Measurements from ENCODE around the gene CORO7. TPM values are rescaled to one million over a fixed set of nuclear protein-coding genes. Genes with fewer than 3 reads are reported as not detected.

Gene CORO7
- polyA plus RNA-seq, 1 donor from 2014 or later: 57.6 TPM

- Histone ChIP-seq H3K4me3 (ENCODE audit: low read length) (no peak overlapping the region), H2AFZ (ENCODE audit: low read depth, low read length) (no peak overlapping the region), H3K9me2 (ENCODE audit: insufficient read depth, low read length) (no peaks in the 10 kb centered on the region), H3K27ac (ENCODE audit: low read length) (no peak overlapping the region), H3F3A (ENCODE audit: insufficient read depth, low read length, poor library complexity, severe bottlenecking) (no peaks in the 10 kb centered on the region), H4K20me1 (ENCODE audit: insufficient read depth) (no peaks in the 10 kb centered on the region), H3K4me2 (ENCODE audit: low read length) (no peak overlapping the region), H3K9me3 (ENCODE audit: low read length) (no peaks in the 10 kb centered on the region), H3K9ac (ENCODE audit: low read length) (no peak overlapping the region), H3K79me2 (replicated peaks; ENCODE audit: insufficient read depth, low read length) (no peaks in the 10 kb centered on the region), H3K27me3 (ENCODE audit: insufficient read depth, low read depth, low read length) (peaks cover 11% of the 10 kb centered on the region), H3K36me3 (ENCODE audit: insufficient read depth, low read length) (no peaks in the 10 kb centered on the region)
- TF ChIP-seq POLR2AphosphoS5 (IDR thresholded peaks at IDR 0.05) (no peak), REST (IDR thresholded peaks at IDR 0.05; ENCODE audit: borderline replicate concordance) (no peak), EP300 (conservative IDR thresholded peaks at IDR 0.05; ENCODE audit: poor library complexity, severe bottlenecking) (no peak), RAD21 (conservative IDR thresholded peaks at IDR 0.05) (no peak), MXI1 (conservative IDR thresholded peaks at IDR 0.05; ENCODE audit: poor library complexity, severe bottlenecking) (no peak), EZH2 (IDR thresholded peaks at IDR 0.05; ENCODE audit: borderline replicate concordance, insufficient read depth, low read length, poor library complexity, severe bottlenecking) (no peak), CTCF (IDR thresholded peaks at IDR 0.05; ENCODE audit: poor library complexity, severe bottlenecking) (no peak), SMC3 (conservative IDR thresholded peaks at IDR 0.05; ENCODE audit: poor library complexity) (no peak)
Measured at GRCh38 chr16:4370151-4370550, 46.2 kb downstream of the CORO7 start.

- no peak for TF ChIP-seq EP300 (conservative IDR thresholded peaks at IDR 0.05; ENCODE audit: poor library complexity, severe bottlenecking)
- TF ChIP-seq RAD21 (conservative IDR thresholded peaks at IDR 0.05): no peak
- TF ChIP-seq EZH2 (IDR thresholded peaks at IDR 0.05; ENCODE audit: borderline replicate concordance, insufficient read depth, low read length, poor library complexity, severe bottlenecking): no peak
- TF ChIP-seq TAF1 (IDR thresholded peaks at IDR 0.05; ENCODE audit: low read depth): no peak
- TF ChIP-seq POLR2AphosphoS5 (IDR thresholded peaks at IDR 0.05): no peak
- no peak for TF ChIP-seq SMC3 (conservative IDR thresholded peaks at IDR 0.05; ENCODE audit: poor library complexity)
- TF ChIP-seq REST (IDR thresholded peaks at IDR 0.05; ENCODE audit: borderline replicate concordance): no peak
- no peak for TF ChIP-seq CTCF (IDR thresholded peaks at IDR 0.05; ENCODE audit: poor library complexity, severe bottlenecking)
- no peak for TF ChIP-seq MXI1 (conservative IDR thresholded peaks at IDR 0.05; ENCODE audit: poor library complexity, severe bottlenecking)
- Histone ChIP-seq H4K20me1 (ENCODE audit: insufficient read depth) (no peaks in the 10 kb centered on the region), H3K9me3 (ENCODE audit: low read length) (no peaks in the 10 kb centered on the region), H3K4me3 (ENCODE audit: low read length) (no peak overlapping the region), H3K36me3 (ENCODE audit: insufficient read depth, low read length) (no peaks in the 10 kb centered on the region), H3K4me2 (ENCODE audit: low read length) (no peak overlapping the region), H3K27me3 (ENCODE audit: insufficient read depth, low read depth, low read length) (peaks cover 11% of the 10 kb centered on the region), H3K27ac (ENCODE audit: low read length) (no peak overlapping the region), H2AFZ (ENCODE audit: low read depth, low read length) (no peak overlapping the region), H3K9me2 (ENCODE audit: insufficient read depth, low read length) (no peaks in the 10 kb centered on the region), H3F3A (ENCODE audit: insufficient read depth, low read length, poor library complexity, severe bottlenecking) (no peaks in the 10 kb centered on the region), H3K79me2 (replicated peaks; ENCODE audit: insufficient read depth, low read length) (no peaks in the 10 kb centered on the region), H3K9ac (ENCODE audit: low read length) (no peak overlapping the region)
Measured at GRCh38 chr16:4369007-4369733, 47.2 kb downstream of the CORO7 start.

Data from neural cell (in vitro differentiated cells).